RWPE2 (cell line): ENCODE results near the gene GPR146.

Experiments
- ATAC-seq: fragments of 200-7000 bp; cut with Tn5 transposase; 3 replicates; pipeline ENCODE4 v1.9.1; 2021; ENCODE audit warnings: low read depth
- DNase-seq: peaks from one replicate; pipeline ENCODE4 v3.0.0-alpha.2; 2020; ENCODE audit warnings: low spot score
- H3K27ac ChIP-seq: fragments of 450-650 bp; 2 replicates; pipeline ENCODE4 v1.5.1; 2017; ENCODE audit warnings: mild to moderate bottlenecking; ENCODE audit not compliant: poor library complexity, severe bottlenecking
- H3K27me3 ChIP-seq: fragments of 250-450 bp; sonication (Bioruptor Pico); 2 replicates; pipeline ENCODE4 v1.5.1; 2021; ENCODE audit warnings: mild to moderate bottlenecking, moderate library complexity; ENCODE audit not compliant: insufficient read depth, poor library complexity, severe bottlenecking
- H3K36me3 ChIP-seq: fragments of 250-450 bp; sonication (Bioruptor Pico); 2 replicates; pipeline ENCODE4 v1.5.1; 2020; ENCODE audit warnings: low read depth, mild to moderate bottlenecking, moderate library complexity
- H3K4me1 ChIP-seq: fragments of 250-450 bp; sonication (Bioruptor Pico); 2 replicates; pipeline ENCODE4 v1.5.1; 2021; ENCODE audit warnings: mild to moderate bottlenecking, moderate library complexity; ENCODE audit not compliant: insufficient read depth, poor library complexity, severe bottlenecking
- H3K4me3 ChIP-seq: fragments of 250-450 bp; sonication (Bioruptor Pico); 2 replicates; pipeline ENCODE4 v1.5.1; 2021; ENCODE audit warnings: mild to moderate bottlenecking, moderate library complexity; ENCODE audit not compliant: severe bottlenecking
- H3K9me3 ChIP-seq: fragments of 250-450 bp; sonication (Bioruptor Pico); 2 replicates; pipeline ENCODE4 v1.5.1; 2021; ENCODE audit warnings: mild to moderate bottlenecking, moderate library complexity; ENCODE audit not compliant: severe bottlenecking
- CTCF ChIP-seq: fragments of 450-650 bp; IDR thresholded peaks from one replicate; pipeline ENCODE4 v1.5.1; 2017; ENCODE audit warnings: mild to moderate bottlenecking, moderate library complexity; ENCODE audit not compliant: poor library complexity, severe bottlenecking

Gene GPR146

GRCh38 chr7:1105189-1105588, 60.8 kb downstream of the GPR146 start:
- TF ChIP-seq CTCF, result no peak
- Histone ChIP-seq H3K4me3 (no peak overlapping the region), H3K36me3 (no peaks in the 10 kb centered on the region), H3K4me1 (no peaks in the 10 kb centered on the region), H3K27me3 (no peaks in the 10 kb centered on the region), H3K9me3 (no peaks in the 10 kb centered on the region), H3K27ac (no peak overlapping the region)
- no peak for ATAC-seq
- no peak for DNase-seq

GRCh38 chr7:1106063-1106792, 61.9 kb downstream of the GPR146 start:
- H3K9me3 ChIP-seq, result no peaks in the 10 kb centered on the region
- no peak overlapping the region for H3K4me3 ChIP-seq
- peak; percentile 65 for DNase-seq
- no peak overlapping the region for H3K27ac ChIP-seq
- H3K4me1 ChIP-seq, result no peaks in the 10 kb centered on the region
- no peak for TF ChIP-seq CTCF
- H3K36me3 ChIP-seq, result no peaks in the 10 kb centered on the region
- ATAC-seq, result no peak
- H3K27me3 ChIP-seq, result no peaks in the 10 kb centered on the region

GRCh38 chr7:1106793-1107421, 62.6 kb downstream of the GPR146 start:
- no peak for DNase-seq
- no peak overlapping the region for H3K27ac ChIP-seq
- no peaks in the 10 kb centered on the region for H3K27me3 ChIP-seq
- no peaks in the 10 kb centered on the region for H3K9me3 ChIP-seq
- no peak overlapping the region for H3K4me3 ChIP-seq
- H3K4me1 ChIP-seq, result no peaks in the 10 kb centered on the region
- no peaks in the 10 kb centered on the region for H3K36me3 ChIP-seq
- TF ChIP-seq CTCF, result no peak
- ATAC-seq, result no peak

- no peaks in the 10 kb centered on the region for H3K36me3 ChIP-seq
- H3K27ac ChIP-seq, result no peak overlapping the region
- no peaks in the 10 kb centered on the region for H3K27me3 ChIP-seq
- no peak for DNase-seq
- H3K4me1 ChIP-seq, result no peaks in the 10 kb centered on the region
- no peaks in the 10 kb centered on the region for H3K9me3 ChIP-seq
- ATAC-seq, result no peak
- H3K4me3 ChIP-seq, result no peak overlapping the region
- TF ChIP-seq CTCF, result no peak
Measured at GRCh38 chr7:1108264-1108920, 64.0 kb downstream of the GPR146 start.
